GM18870 (cell line): ENCODE measurements around the gene PDLIM3.
"Not testable (repeated sequence)": the region's sequence is repeated elsewhere in the genome, so short reads cannot be mapped to it uniquely, and the experiment has no call there.

Source experiments
- ATAC-seq: cut with Tn5 transposase; IDR thresholded peaks from one replicate; pipeline ENCODE4 v1.9.1; 2021; ENCODE audit warnings: moderate library complexity; ENCODE audit not compliant: unreplicated experiment

The PDLIM3 gene

GRCh38 chr4:185522451-185522850 lies 12.9 kb downstream of the PDLIM3 start:
- ATAC-seq = no peak

GRCh38 chr4:185520119-185520518 lies 15.2 kb downstream of the PDLIM3 start:
- no peak for ATAC-seq

- no peak for ATAC-seq
Measured at GRCh38 chr4:185518494-185518893, 16.8 kb downstream of the PDLIM3 start.

- no peak for ATAC-seq
Measured at GRCh38 chr4:185518069-185518468, 17.2 kb downstream of the PDLIM3 start.

GRCh38 chr4:185515248-185515647 lies 20.1 kb downstream of the PDLIM3 start:
- ATAC-seq = no peak

GRCh38 chr4:185514182-185514697 lies 21.1 kb downstream of the PDLIM3 start:
- no peak for ATAC-seq

- no peak for ATAC-seq
Measured at GRCh38 chr4:185513489-185514181, 21.7 kb downstream of the PDLIM3 start.

GRCh38 chr4:185512516-185512915 lies 22.8 kb downstream of the PDLIM3 start:
- no peak for ATAC-seq

GRCh38 chr4:185511243-185511642 lies 24.1 kb downstream of the PDLIM3 start:
- ATAC-seq = not testable (repeated sequence)

GRCh38 chr4:185510806-185511205 lies 24.5 kb downstream of the PDLIM3 start:
- ATAC-seq = no peak

GRCh38 chr4:185508181-185508580 lies 27.1 kb downstream of the PDLIM3 start:
- ATAC-seq = no peak

- no peak for ATAC-seq
Measured at GRCh38 chr4:185506422-185506821, 28.9 kb downstream of the PDLIM3 start.

GRCh38 chr4:185504098-185505047 lies 30.9 kb downstream of the PDLIM3 start:
- no peak for ATAC-seq

- no peak for ATAC-seq
Measured at GRCh38 chr4:185502386-185502785, 32.9 kb downstream of the PDLIM3 start.

- ATAC-seq = no peak
Measured at GRCh38 chr4:185500576-185500975, 34.7 kb downstream of the PDLIM3 start.

- no peak for ATAC-seq
Measured at GRCh38 chr4:185500035-185500434, 35.3 kb downstream of the PDLIM3 start.

GRCh38 chr4:185488650-185489049 lies 46.7 kb downstream of the PDLIM3 start:
- no peak for ATAC-seq

GRCh38 chr4:185481401-185481800 lies 53.9 kb downstream of the PDLIM3 start:
- no peak for ATAC-seq

- ATAC-seq = no peak
Measured at GRCh38 chr4:185480016-185480732, 55.1 kb downstream of the PDLIM3 start.

GRCh38 chr4:185479507-185479971 lies 55.8 kb downstream of the PDLIM3 start:
- peak; percentile 93 for ATAC-seq

- ATAC-seq = no peak
Measured at GRCh38 chr4:185473247-185473646, 62.1 kb downstream of the PDLIM3 start.
